Prostate gland (tissue), 2 donors: ENCODE data around the gene TMBIM1. TPM values are rescaled to one million over a fixed set of nuclear protein-coding genes. Genes with fewer than 3 reads are reported as not detected.

Experiments used
- DNase-seq: peaks from one replicate; pipeline ENCODE4 v3.0.0-alpha.2; 2019; ENCODE audit warnings: low spot score
- H3K27ac ChIP-seq, 2 donors: fragments of 200-600 bp; sonication (generic); 2 replicates each; pipeline ENCODE4 v1.5.1; 2017 to 2019
- H3K27me3 ChIP-seq: fragments of 200-600 bp; sonication (generic); replicated peaks from 2 replicates; pipeline ENCODE4 v1.5.1; 2019; ENCODE audit not compliant: insufficient read depth
- H3K36me3 ChIP-seq, 2 donors: fragments of 200-600 bp; sonication (generic); 1 replicate in 1 of 2; 2 replicates in 1 of 2; pipeline versions ENCODE4 v1.5.1 to v1.8.1; 2017 to 2019
- H3K4me1 ChIP-seq: fragments of 200-600 bp; sonication (generic); replicated peaks from 2 replicates; pipeline ENCODE4 v1.5.1; 2019
- H3K4me3 ChIP-seq, 2 donors: fragments of 200-600 bp; sonication (generic); 2 replicates each; pipeline ENCODE4 v1.5.1; 2017 to 2019
- H3K9me3 ChIP-seq: fragments of 200-600 bp; sonication (generic); 2 replicates; pipeline ENCODE4 v1.5.1; 2017
- POLR2A ChIP-seq: fragments of 450-650 bp; IDR thresholded peaks from one replicate; pipeline ENCODE4 v1.6.1; 2016; ENCODE audit warnings: antibody characterized with exemption, mild to moderate bottlenecking
- WGBS: methylation state at CpG from one replicate; pipeline ENCODE4 v1.1.5; 2018; 5-methylcytosine and 5-hydroxymethylcytosine counted together
- intact Hi-C: fragments of 100-400 bp; cut with DNase I; formaldehyde crosslinking; loops from one replicate; pipeline ENCODE4 v1.14.2; 2022
- microRNA-seq: library from miRNA; unstranded; fragments of <30 nt; microRNA quantifications from one replicate; pipeline ENCODE4, GENCODE V29; 2016
- small RNA-seq, 2 donors: library from RNA; depleted of rRNA; stranded (forward); fragments of <200 nt; gene quantifications; one replicate each; pipeline ENCODE3, GENCODE V24; 2016
- total RNA-seq, 2 donors: library from RNA; depleted of rRNA; stranded (reverse); fragments of >200 nt; gene quantifications; one replicate each; pipeline ENCODE4 v1.1.0, GENCODE V29; 2016
- TF ChIP-seq, protein P1 (sequence below), 4 experiments: fragments of 200-600 bp in 2 of 4; fragments of 450-650 bp in 2 of 4; sonication (generic) in 2 of 4; IDR thresholded peaks; 1 replicate in 3 of 4; 2 replicates in 1 of 4; pipeline ENCODE4 v1.5.1; 2016 to 2019; ENCODE audit warnings: antibody characterized with exemption in 4 of 4, mild to moderate bottlenecking in 2 of 4, moderate library complexity in 2 of 4

TMBIM1 gene
- total RNA-seq, 2 donors from 2014 or later: 139 to 193 TPM

DNA sequence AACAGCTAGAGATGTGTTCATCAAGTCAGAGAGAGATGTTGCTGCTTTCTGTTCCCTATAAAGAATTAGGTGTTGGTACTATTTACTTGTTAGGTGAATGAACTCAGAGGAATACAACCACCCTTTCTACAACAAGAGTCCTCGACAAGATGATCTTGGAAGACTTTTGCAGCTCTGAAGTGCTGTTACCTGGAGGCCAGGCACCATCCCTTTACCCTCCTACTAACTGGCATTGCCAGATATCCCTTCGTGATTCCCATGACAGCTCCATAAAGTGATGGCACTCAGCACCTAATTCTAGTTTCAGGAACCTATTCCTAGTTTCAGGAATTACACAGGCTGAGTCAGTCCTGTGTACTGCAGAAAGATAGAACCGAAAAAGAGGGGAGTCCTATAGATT is 65.4 kb downstream of the TMBIM1 start:
- H3K4me3 ChIP-seq: no peak overlapping the region
- DNase-seq: no peak
- H3K27me3 ChIP-seq: no peaks in the 10 kb centered on the region
- no peaks in the 10 kb centered on the region for H3K9me3 ChIP-seq
- 86% methylated on average over 3 of the region's 3 CpGs for WGBS
- H3K27ac ChIP-seq: no peak overlapping the region
- no peak for TF ChIP-seq POLR2A
- TF ChIP-seq, protein P1, sequence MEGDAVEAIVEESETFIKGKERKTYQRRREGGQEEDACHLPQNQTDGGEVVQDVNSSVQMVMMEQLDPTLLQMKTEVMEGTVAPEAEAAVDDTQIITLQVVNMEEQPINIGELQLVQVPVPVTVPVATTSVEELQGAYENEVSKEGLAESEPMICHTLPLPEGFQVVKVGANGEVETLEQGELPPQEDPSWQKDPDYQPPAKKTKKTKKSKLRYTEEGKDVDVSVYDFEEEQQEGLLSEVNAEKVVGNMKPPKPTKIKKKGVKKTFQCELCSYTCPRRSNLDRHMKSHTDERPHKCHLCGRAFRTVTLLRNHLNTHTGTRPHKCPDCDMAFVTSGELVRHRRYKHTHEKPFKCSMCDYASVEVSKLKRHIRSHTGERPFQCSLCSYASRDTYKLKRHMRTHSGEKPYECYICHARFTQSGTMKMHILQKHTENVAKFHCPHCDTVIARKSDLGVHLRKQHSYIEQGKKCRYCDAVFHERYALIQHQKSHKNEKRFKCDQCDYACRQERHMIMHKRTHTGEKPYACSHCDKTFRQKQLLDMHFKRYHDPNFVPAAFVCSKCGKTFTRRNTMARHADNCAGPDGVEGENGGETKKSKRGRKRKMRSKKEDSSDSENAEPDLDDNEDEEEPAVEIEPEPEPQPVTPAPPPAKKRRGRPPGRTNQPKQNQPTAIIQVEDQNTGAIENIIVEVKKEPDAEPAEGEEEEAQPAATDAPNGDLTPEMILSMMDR (IDR thresholded peaks at IDR 0.05): no peak
- no peaks in the 10 kb centered on the region for H3K4me1 ChIP-seq
- no peaks in the 10 kb centered on the region for H3K36me3 ChIP-seq
- intact Hi-C loops: no loop called here

Small RNAs within 50 kb of the gene (microRNA-seq; reads per million reads assigned to microRNA genes)
- gene MIR6513 (4.9 reads per million, percentile 42 among the genes with 10 or more reads in this experiment), gene MIR6810 (5.5 reads per million, percentile 43 among the genes with 10 or more reads in this experiment)

Small RNAs within 50 kb of the gene (small RNA-seq; reads per million reads assigned to genes)
- 0.10 to 0.37 reads per million in 2 donors for gene MIR6810

Other genes starting within 250 kb of the TMBIM1 start
- under 1 TPM; 0.11 to 0.27 TPM for gene RUFY4, start 223.2 kb downstream of the TMBIM1 start, total RNA-seq
- 1 to 10 TPM in 1 of 2 donors, not detected in 1; 3.0 TPM for gene CXCR2, start 166.5 kb downstream of the TMBIM1 start, total RNA-seq
- under 1 TPM in 1 of 2 donors, not detected in 1; 0.28 TPM for gene CXCR1, start 125.5 kb downstream of the TMBIM1 start, total RNA-seq
- gene ARPC2, start 75.3 kb downstream of the TMBIM1 start, total RNA-seq: 100 to 1,000 TPM; 182 to 207 TPM
- gene GPBAR1, start 31.5 kb downstream of the TMBIM1 start, total RNA-seq: under 1 TPM in 1 of 2 donors, not detected in 1; 0.91 TPM
- 100 to 1,000 TPM; 217 to 237 TPM for gene AAMP, start 22.4 kb downstream of the TMBIM1 start, total RNA-seq
- 100 to 1,000 TPM; 103 to 145 TPM for gene PNKD, start 22.0 kb downstream of the TMBIM1 start, total RNA-seq
- 1 to 10 TPM in 1 of 2 donors, not detected in 1; 2.0 TPM for gene CATIP, start 64.4 kb upstream of the TMBIM1 start, total RNA-seq
- gene SLC11A1, start 89.8 kb upstream of the TMBIM1 start, total RNA-seq: 10 to 100 TPM; 10.8 to 11.4 TPM
- gene CTDSP1, start 107.4 kb upstream of the TMBIM1 start, total RNA-seq: 100 to 1,000 TPM; 145 to 180 TPM
- gene VIL1, start 126.6 kb upstream of the TMBIM1 start, total RNA-seq: under 1 TPM in 1 of 2 donors, not detected in 1; 0.09 TPM